LNCAP (cell line): ENCODE data around the gene LPP.
A peak's percentile ranks its signal among the peaks of the same experiment; 100 is the strongest.

Source experiments
- CTCF ChIP-seq: fragments of 450-650 bp; IDR thresholded peaks from 2 replicates; pipeline ENCODE4 v1.5.1; 2017; ENCODE audit warnings: mild to moderate bottlenecking

The LPP gene

GRCh38 chr3:188353426-188353825 lies 199.5 kb downstream of the LPP start:
- no peak for TF ChIP-seq CTCF

DNA sequence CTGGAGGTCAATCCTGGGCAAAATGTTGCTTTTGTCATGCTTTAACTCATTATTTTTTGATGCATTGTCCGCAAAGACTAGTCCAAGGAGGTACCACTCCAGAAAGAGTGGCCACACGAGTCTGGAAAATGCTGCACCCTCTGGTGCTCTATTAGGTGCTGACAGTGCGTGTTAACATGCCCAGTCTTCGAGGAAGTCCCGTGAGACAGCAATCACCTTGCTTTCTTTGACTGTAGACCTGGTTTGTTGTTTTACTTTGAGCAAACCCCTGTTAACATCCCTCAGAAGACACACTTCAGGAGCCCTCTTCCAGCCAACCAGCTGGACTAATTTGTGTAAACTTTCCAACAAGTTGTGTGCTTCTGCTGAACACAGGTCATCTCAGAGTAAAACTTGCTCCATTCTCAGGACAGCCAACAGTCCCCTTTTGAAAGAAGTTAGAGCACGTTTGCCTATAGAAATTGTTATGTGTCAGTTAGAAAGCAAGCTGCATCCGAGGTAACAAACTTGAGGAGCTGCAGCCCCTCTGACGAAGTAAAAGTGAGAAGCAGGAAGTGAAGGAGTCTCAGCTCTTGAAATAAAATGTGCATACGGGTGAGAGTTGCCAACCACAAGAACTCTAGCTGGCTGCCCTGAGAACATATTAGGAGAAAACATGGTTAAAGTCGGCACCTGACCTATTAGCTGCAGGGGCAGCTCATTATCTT lies 205.0 kb downstream of the LPP start:
- TF ChIP-seq CTCF: no peak

DNA sequence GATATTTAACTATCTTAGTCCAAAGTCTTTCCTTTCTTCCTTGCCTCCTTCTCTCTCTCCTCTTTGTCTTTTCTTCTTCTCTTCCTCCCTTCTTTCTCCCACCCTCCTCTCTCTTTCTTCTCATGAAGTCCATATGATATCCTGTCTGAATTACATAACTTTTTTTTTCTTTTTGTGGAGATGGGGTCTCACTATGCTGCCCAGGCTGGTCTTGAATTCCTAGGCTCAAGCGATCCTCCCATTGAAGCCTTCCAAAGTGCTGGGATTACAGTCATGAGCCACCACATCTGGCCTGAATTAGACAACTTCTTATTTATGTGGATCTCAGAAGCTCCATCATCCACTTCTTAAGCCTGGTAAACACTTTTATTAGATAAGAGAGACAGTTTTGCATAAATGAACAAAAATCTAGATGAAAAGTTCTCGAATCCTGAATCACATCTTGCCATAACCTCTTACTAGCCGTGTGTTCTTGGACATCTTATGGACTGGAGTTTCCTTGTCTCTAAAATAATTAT lies 206.5 kb downstream of the LPP start:
- no peak for TF ChIP-seq CTCF

- TF ChIP-seq CTCF: no peak
These were observed 207.9 kb downstream of the LPP start for GRCh38 chr3:188361888-188362287.

- TF ChIP-seq CTCF: peak; percentile 19; the same call in 1 of the 2 replicates
These were observed 208.5 kb downstream of the LPP start for GRCh38 chr3:188362405-188362831.

DNA sequence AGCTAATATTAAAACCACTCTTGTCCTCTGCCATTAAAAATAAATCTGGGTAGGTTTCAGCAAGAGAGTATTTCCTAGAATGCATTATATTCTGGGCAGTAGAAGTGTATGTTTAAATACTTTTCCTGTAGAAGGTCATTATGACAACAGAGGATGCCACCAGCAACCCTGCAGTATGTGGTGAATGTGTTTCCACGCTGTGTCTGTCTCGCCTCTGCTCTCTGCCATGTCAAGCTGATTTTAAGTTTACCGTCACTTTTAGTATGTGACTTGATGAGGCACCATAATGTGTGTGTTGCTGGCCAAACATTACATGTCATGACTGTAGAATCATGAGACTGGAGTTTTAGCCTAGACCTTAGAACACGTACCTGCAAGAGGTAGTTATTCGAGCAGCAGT lies 211.2 kb downstream of the LPP start:
- TF ChIP-seq CTCF: no peak

DNA sequence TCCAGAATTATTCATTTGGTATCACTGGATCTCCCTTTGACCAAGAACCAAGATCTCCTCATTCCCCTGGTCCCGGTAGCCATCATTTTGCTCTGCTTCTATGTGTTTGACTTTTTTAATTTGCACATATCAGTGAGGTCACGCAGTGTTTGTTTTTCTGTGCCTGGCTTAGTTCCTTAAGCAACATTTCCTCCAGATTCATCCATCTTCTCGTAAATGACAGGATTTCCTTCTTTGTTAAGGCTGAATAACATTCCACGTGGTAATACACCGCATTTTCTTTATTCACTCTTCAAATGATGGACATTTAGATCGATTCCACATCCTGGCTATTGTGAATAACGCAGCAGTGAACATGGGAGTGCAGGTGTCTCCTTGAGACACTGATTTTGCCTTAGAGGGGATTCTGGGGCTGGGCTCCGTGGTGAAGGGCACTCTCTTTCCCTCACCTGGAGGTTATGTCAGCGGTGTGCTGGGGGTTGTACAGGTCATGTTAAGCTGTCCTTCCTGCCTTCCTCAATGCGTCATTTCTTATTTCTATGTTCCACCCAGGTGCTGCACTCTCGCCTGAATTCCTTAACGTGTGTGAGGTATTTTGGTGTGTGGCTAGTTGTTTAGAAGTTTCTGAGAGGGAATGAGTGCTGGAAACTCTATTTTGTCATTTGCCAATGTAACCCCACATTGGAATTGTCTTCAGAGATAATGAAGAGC lies 212.2 kb downstream of the LPP start:
- no peak for TF ChIP-seq CTCF
